Activated B cell treated with CpG ODN at 0.5 μM for 24 hours (primary cell): ENCODE data around the gene PDYN. TPM values are rescaled to one million over a fixed set of nuclear protein-coding genes. Genes with fewer than 3 reads are reported as not detected.

Experiments
- ATAC-seq: fragments of 200-7000 bp; cut with Tn5 transposase; one replicate; pipeline ENCODE4 v1.10.0; 2021; ENCODE audit warnings: low read depth, mild to moderate bottlenecking, moderate library complexity
- CTCF ChIA-PET: fragments of 350-600 bp; sonication (Branson Sonifier 250); formaldehyde crosslinking; loops from one replicate; lab custom pipeline; 2021; ENCODE audit warnings: antibody characterized with exemption; lab: Charles Lee
- POLR2A ChIA-PET: fragments of 350-600 bp; sonication (Branson Sonifier 250); formaldehyde crosslinking; loops from one replicate; lab custom pipeline; 2021; ENCODE audit warnings: antibody characterized with exemption; lab: Charles Lee
- DNase-seq: peaks from one replicate; pipeline ENCODE4 v3.0.0; 2022
- H3K27ac Mint-ChIP-seq: one replicate; pipeline ENCODE4 v1.8.0; 2020; ENCODE audit warnings: mixed read lengths
- H3K27me3 Mint-ChIP-seq: one replicate; pipeline ENCODE4 v1.8.0; 2021; ENCODE audit warnings: mixed read lengths
- H3K36me3 Mint-ChIP-seq: one replicate; pipeline ENCODE4 v1.8.0; 2021; ENCODE audit warnings: low read depth, mixed read lengths
- H3K4me1 Mint-ChIP-seq: one replicate; pipeline ENCODE4 v1.8.0; 2021; ENCODE audit warnings: mixed read lengths
- H3K4me3 Mint-ChIP-seq: one replicate; pipeline ENCODE4 v1.8.0; 2020; ENCODE audit warnings: mild to moderate bottlenecking, mixed read lengths
- H3K9me3 Mint-ChIP-seq: one replicate; pipeline ENCODE4 v1.8.0; 2020; ENCODE audit warnings: mixed read lengths
- intact Hi-C: fragments of 100-400 bp; cut with micrococcal nuclease; formaldehyde crosslinking; loops from one replicate; pipeline ENCODE4 v1.15.1; 2024
- total RNA-seq: library from RNA; stranded (reverse); gene quantifications from 2 replicates; pipeline ENCODE4 v1.2.3, GENCODE V29; 2022
- TF ChIP-seq, protein P1 (sequence below): fragments of 200-600 bp; IDR thresholded peaks from one replicate; pipeline ENCODE4 v1.8.0; 2022; ENCODE audit warnings: antibody characterized with exemption, mild to moderate bottlenecking

The PDYN gene
- total RNA-seq, 1 donor from 2014 or later: not detected

DNA sequence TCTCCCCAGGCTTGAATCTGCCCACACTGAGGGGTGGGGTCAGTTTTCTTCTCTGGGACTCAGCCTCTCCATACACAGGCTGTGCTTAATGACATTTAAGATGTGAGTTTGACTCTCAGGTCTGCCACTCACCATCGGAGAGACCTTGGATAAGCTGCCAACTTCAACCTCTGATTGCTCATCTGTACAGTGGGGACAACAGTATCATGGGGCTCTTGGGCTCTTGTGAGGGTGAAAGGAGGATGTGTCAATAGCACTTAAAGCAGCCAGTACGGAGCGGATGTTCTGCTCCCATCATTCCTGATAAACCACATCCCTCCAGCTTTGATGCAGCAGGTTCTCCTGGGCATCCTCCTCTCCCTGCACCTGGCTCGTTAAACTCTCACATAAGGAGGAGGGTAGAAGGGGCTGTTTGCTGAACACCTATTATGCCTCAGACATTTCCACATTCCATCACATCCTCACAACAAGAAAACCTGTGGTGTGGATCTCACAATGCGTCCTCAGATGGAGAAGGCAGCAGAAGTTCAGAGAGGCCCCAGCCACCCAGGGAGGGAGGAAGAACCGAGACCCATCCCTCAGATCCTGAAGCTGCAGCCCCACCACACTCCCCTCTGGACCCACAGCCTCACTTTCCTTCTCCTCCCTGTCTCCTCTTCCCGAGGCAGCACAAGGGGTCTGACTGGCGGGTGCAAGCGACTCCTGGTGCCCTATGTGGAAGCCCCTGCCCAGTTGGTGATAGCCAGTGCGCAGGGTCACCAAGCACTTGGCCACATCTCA, 1.9 kb upstream of the PDYN start:
- Mint-ChIP-seq H3K27me3 (peaks cover 51% of the 10 kb centered on the region), H3K4me3 (no peak overlapping the region), H3K4me1 (no peaks in the 10 kb centered on the region), H3K9me3 (no peaks in the 10 kb centered on the region), H3K27ac (no peak overlapping the region), H3K36me3 (no peaks in the 10 kb centered on the region)
- ATAC-seq: no peak
- TF ChIP-seq, protein P1, sequence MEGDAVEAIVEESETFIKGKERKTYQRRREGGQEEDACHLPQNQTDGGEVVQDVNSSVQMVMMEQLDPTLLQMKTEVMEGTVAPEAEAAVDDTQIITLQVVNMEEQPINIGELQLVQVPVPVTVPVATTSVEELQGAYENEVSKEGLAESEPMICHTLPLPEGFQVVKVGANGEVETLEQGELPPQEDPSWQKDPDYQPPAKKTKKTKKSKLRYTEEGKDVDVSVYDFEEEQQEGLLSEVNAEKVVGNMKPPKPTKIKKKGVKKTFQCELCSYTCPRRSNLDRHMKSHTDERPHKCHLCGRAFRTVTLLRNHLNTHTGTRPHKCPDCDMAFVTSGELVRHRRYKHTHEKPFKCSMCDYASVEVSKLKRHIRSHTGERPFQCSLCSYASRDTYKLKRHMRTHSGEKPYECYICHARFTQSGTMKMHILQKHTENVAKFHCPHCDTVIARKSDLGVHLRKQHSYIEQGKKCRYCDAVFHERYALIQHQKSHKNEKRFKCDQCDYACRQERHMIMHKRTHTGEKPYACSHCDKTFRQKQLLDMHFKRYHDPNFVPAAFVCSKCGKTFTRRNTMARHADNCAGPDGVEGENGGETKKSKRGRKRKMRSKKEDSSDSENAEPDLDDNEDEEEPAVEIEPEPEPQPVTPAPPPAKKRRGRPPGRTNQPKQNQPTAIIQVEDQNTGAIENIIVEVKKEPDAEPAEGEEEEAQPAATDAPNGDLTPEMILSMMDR: no peak
- POLR2A ChIA-PET: no interaction called here
- CTCF ChIA-PET: interaction anchor here (1.0 kb wide), 1 partner anchor 177 kb away, joined by 3 read pairs; no protein-coding TSS in a partner anchor
- intact Hi-C loops: no loop called here
- no peak for DNase-seq

DNA sequence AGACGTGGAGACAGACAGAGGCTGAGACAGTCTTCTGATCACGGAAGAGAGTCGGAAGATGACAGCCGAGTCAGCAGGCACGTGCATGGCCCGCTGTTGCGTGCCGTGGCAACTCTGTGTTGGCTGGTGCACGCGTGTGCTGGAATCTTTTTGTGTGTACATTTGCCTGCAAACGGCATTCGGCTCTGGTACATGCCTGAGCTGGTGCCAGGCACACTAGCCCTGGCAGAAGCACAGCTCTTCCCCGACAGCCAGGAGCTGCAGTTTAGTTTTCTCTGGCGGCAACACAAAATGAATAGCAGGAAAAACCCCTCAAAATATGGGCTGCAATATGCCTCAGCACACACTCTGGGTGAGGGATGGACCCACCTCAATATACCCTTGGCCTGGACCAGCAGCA, 769 bp upstream of the PDYN start:
- intact Hi-C loops: no loop called here
- CTCF ChIA-PET: interaction anchor here (0.6 kb wide), 1 partner anchor 193 kb away, joined by 3 read pairs; no protein-coding TSS in a partner anchor
- no peak for ATAC-seq

DNA sequence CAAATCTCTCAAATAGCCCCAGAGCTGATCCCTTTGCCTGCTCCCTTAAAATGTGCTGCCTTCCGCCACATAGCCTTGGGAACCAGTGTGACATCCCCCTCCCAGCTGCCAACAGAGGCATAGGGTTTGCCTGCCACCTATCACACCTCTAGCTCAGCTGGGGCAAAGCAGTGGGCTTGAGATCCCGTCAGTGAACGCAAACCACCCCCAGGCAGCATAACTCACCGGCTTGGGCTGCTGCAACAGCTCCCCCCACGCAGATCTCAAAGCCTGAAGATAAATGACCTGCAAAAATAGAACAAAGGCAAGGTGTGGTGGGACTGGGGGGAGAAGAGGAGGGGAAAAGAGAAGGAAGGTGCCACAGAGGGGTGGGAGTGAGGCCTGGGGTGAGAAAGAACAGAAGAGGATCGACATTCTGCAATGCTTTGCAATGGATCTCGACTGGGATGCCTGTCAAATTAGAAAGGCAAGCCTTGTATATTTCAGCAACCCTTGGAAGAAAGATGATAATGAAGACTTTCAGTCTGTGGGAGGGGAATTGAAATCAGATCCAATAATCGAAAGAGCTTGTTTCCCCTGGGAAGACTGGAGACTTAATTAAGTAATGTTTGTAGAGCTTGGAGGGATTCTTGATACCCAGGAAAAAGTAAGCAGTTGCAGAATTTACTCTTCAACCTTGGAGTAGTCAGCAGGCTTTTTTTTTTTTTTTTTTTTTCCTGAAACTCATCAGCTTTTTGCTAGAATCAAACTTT, 1.3 kb downstream of the PDYN start:
- ChIA-PET POLR2A (no interaction called here), CTCF (no interaction called here)
- intact Hi-C loops: no loop called here
- DNase-seq (no peak), ATAC-seq (no peak)
- Mint-ChIP-seq H3K4me3 (no peak overlapping the region), H3K27me3 (peaks cover 43% of the 10 kb centered on the region), H3K9me3 (no peaks in the 10 kb centered on the region), H3K27ac (no peak overlapping the region), H3K4me1 (no peaks in the 10 kb centered on the region), H3K36me3 (no peaks in the 10 kb centered on the region)
- TF ChIP-seq, protein P1: no peak

More for the DNA sequence above, 769 bp upstream of the PDYN start:
- H3K9me3 Mint-ChIP-seq: no peaks in the 10 kb centered on the region
- no peaks in the 10 kb centered on the region for H3K4me1 Mint-ChIP-seq
- POLR2A ChIA-PET: no interaction called here
- no peaks in the 10 kb centered on the region for H3K36me3 Mint-ChIP-seq
- H3K4me3 Mint-ChIP-seq: no peak overlapping the region
- no peak for DNase-seq
- H3K27ac Mint-ChIP-seq: no peak overlapping the region
- TF ChIP-seq, protein P1: no peak
- H3K27me3 Mint-ChIP-seq: peaks cover 51% of the 10 kb centered on the region

GRCh38 chr20:1987826-1988225, 6.0 kb downstream of the PDYN start:
- intact Hi-C loops: no loop called here
- TF ChIP-seq, protein P1: no peak
- no peaks in the 10 kb centered on the region for H3K36me3 Mint-ChIP-seq
- no peak overlapping the region for H3K4me3 Mint-ChIP-seq
- DNase-seq (no peak), ATAC-seq (no peak)
- ChIA-PET POLR2A (no interaction called here), CTCF (no interaction called here)
- no peaks in the 10 kb centered on the region for H3K9me3 Mint-ChIP-seq
- H3K4me1 Mint-ChIP-seq: no peaks in the 10 kb centered on the region
- no peak overlapping the region for H3K27ac Mint-ChIP-seq
- peaks cover 26% of the 10 kb centered on the region for H3K27me3 Mint-ChIP-seq

DNA sequence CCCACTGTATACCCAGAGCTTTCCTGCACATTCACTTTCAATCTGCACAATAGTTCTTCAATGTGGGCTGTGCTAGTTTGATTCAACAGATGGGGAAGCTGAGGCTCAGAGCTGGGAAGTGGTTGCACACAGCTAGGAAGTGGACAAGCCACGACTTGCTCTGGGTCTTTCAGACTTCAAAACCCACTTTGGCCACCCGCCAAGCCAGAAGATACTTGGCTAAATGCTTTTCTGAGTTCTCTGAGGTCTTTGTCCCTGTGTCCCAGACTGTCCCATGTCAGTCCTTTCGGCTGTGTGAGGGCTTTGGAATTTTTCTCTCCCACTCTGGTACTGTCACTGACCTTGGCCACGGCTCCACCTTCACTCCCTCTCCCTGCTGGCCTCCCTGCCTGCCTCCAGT, 10.6 kb downstream of the PDYN start:
- CTCF ChIA-PET: no interaction called here
- no peak for ATAC-seq

More for the DNA sequence above, 10.6 kb downstream of the PDYN start:
- intact Hi-C loops: no loop called here
- POLR2A ChIA-PET: no interaction called here
- DNase-seq: no peak
- H3K27ac Mint-ChIP-seq: no peak overlapping the region
- TF ChIP-seq, protein P1: no peak
- no peaks in the 10 kb centered on the region for H3K36me3 Mint-ChIP-seq
- H3K9me3 Mint-ChIP-seq: no peaks in the 10 kb centered on the region
- H3K27me3 Mint-ChIP-seq: peaks cover 36% of the 10 kb centered on the region
- H3K4me1 Mint-ChIP-seq: no peaks in the 10 kb centered on the region
- H3K4me3 Mint-ChIP-seq: no peak overlapping the region
